A549 (cell line): ENCODE data around the gene MAU2.

Source experiments
- CBX2 ChIP-seq: fragments of 200-600 bp; sonication (generic); IDR thresholded peaks from 2 replicates; pipeline ENCODE4 v1.6.1; 2016; ENCODE audit warnings: low read depth, mild to moderate bottlenecking, borderline replicate concordance
- CTCF ChIP-seq: fragments of >200 bp; sonication (Bioruptor Twin); formaldehyde crosslinking; IDR thresholded peaks from 3 replicates; pipeline ENCODE4 v1.5.1; 2016
- GATA3 ChIP-seq: IDR thresholded peaks from 2 replicates; pipeline ENCODE4 v1.6.1; 2012; ENCODE audit warnings: borderline replicate concordance

- no peak for TF ChIP-seq CTCF
- TF ChIP-seq GATA3, result no peak
- no peak for TF ChIP-seq CBX2
Observed at GRCh38 chr19:19345970-19346369, 25.3 kb downstream of the MAU2 start.
